Natural killer cell (primary cell): Measurements from ENCODE around the gene ZNF789. TPM values are rescaled to one million over a fixed set of nuclear protein-coding genes. Genes with fewer than 3 reads are reported as not detected.

ENCODE experiments used
- ATAC-seq, 3 donors: fragments of 150-1000 bp in 2 of 3; fragments of 200-7000 bp in 1 of 3; cut with Tn5 transposase; 1 replicate in 1 of 3; 2 replicates in 2 of 3; pipeline ENCODE4 v1.10.0; 2021; ENCODE audit warnings: mild to moderate bottlenecking in 2 of 3, moderate library complexity in 2 of 3
- DNase-seq, 2 donors: peaks; one replicate each; pipeline versions ENCODE4 v3.0.0 to v3.0.0-alpha.2; 2013 to 2021; ENCODE audit warnings: mixed read lengths in 1 of 2
- H3K27ac ChIP-seq: one replicate; pipeline ENCODE4 v1.5.1; 2013; ENCODE audit warnings: mild to moderate bottlenecking, low read length
- H3K27me3 ChIP-seq: one replicate; pipeline ENCODE4 v1.6.1; 2013; ENCODE audit warnings: low read length; ENCODE audit not compliant: control insufficient read depth, insufficient read depth
- H3K36me3 ChIP-seq: one replicate; pipeline ENCODE4 v1.6.1; 2013; ENCODE audit warnings: low read length; ENCODE audit not compliant: control insufficient read depth, insufficient read depth
- H3K4me1 ChIP-seq: one replicate; pipeline ENCODE4 v1.6.1; 2013; ENCODE audit warnings: low read length; ENCODE audit not compliant: control insufficient read depth, insufficient read depth
- H3K4me3 ChIP-seq: one replicate; pipeline ENCODE4 v1.5.1; 2013; ENCODE audit warnings: low read length
- H3K9me3 ChIP-seq: one replicate; pipeline ENCODE4 v1.6.1; 2013; ENCODE audit warnings: low read length; ENCODE audit not compliant: control insufficient read depth, insufficient read depth
- H3K27ac Mint-ChIP-seq, 2 donors: one replicate each; pipeline ENCODE4 v1.8.0; 2022; ENCODE audit warnings: mild to moderate bottlenecking in 2 of 2, mixed read lengths in 2 of 2, moderate library complexity in 1 of 2
- H3K27me3 Mint-ChIP-seq, 2 donors: one replicate each; pipeline ENCODE4 v1.8.0; 2022; ENCODE audit warnings: low read depth in 2 of 2, mixed read lengths in 2 of 2
- H3K36me3 Mint-ChIP-seq: one replicate; pipeline ENCODE4 v1.8.0; 2022; ENCODE audit warnings: mixed read lengths
- H3K4me1 Mint-ChIP-seq, 2 donors: one replicate each; pipeline ENCODE4 v1.8.0; 2022; ENCODE audit warnings: mixed read lengths in 2 of 2
- H3K4me3 Mint-ChIP-seq: one replicate; pipeline ENCODE4 v1.8.0; 2022; ENCODE audit warnings: mild to moderate bottlenecking, moderate library complexity, mixed read lengths
- H3K9me3 Mint-ChIP-seq, 2 donors: one replicate each; pipeline ENCODE4 v1.8.0; 2022; ENCODE audit warnings: mixed read lengths in 2 of 2
- CTCF ChIP-seq: fragments of 200-600 bp; IDR thresholded peaks from one replicate; pipeline ENCODE4 v1.8.0; 2022; ENCODE audit warnings: antibody characterized with exemption
- WGBS: methylation state at CpG from one replicate; pipeline ENCODE4 v1.1.7; 2013; ENCODE audit warnings: missing lambda C conversion rate; ENCODE audit not compliant: insufficient coverage; 5-methylcytosine and 5-hydroxymethylcytosine counted together
- intact Hi-C: fragments of 100-400 bp; cut with micrococcal nuclease; formaldehyde crosslinking; loops from one replicate; pipeline ENCODE4 v1.14.2; 2022
- total RNA-seq, 4 donors: library from RNA; stranded (reverse); fragments of 120-200 nt in 1 of 4; gene quantifications; one replicate each; pipeline versions ENCODE4 v1.2.3 to v1.2.4, GENCODE V29; 2013 to 2022

Gene ZNF789
- total RNA-seq, 3 donors from 2014 or later (not counting 1 experiment from before 2014, with no cell fraction given): 16.7 to 18.6 (median 16.8) TPM

GRCh38 chr7:99525713-99526440 is 53.2 kb downstream of the ZNF789 start:
- Histone ChIP-seq H3K36me3 (peaks cover 25% of the 10 kb centered on the region), H3K4me1 (no peaks in the 10 kb centered on the region), H3K4me3 (no peak overlapping the region), H3K27me3 (no peaks in the 10 kb centered on the region), H3K9me3 (peaks cover 5% of the 10 kb centered on the region), H3K27ac (no peak overlapping the region)
- ATAC-seq (no peak), DNase-seq (peak in 1 of 2 donors; percentile 46)
- Mint-ChIP-seq H3K27ac (no peak overlapping the region), H3K4me3 (no peak overlapping the region), H3K4me1 (no peaks in the 10 kb centered on the region), H3K27me3 (no peaks in the 10 kb centered on the region), H3K9me3 (peaks cover 0 to 4% of the 10 kb centered on the region in 2 donors), H3K36me3 (peaks cover 25% of the 10 kb centered on the region)
- TF ChIP-seq CTCF: no peak
- WGBS: 97% methylated on average over 21 of the region's 21 CpGs
- intact Hi-C loops: no loop called here

GRCh38 chr7:99531354-99531765 is 58.7 kb downstream of the ZNF789 start:
- Histone ChIP-seq H3K27me3 (no peaks in the 10 kb centered on the region), H3K4me1 (no peaks in the 10 kb centered on the region), H3K4me3 (no peak overlapping the region), H3K27ac (no peak overlapping the region), H3K9me3 (peaks cover 32% of the 10 kb centered on the region), H3K36me3 (peaks cover 24% of the 10 kb centered on the region)
- H3K27me3 Mint-ChIP-seq: no peaks in the 10 kb centered on the region
- H3K9me3 Mint-ChIP-seq: peaks cover 6 to 11% of the 10 kb centered on the region in 2 donors
- DNase-seq (no peak), ATAC-seq (no peak)
- no peak overlapping the region for H3K4me3 Mint-ChIP-seq
- no peak overlapping the region for H3K27ac Mint-ChIP-seq
- TF ChIP-seq CTCF: no peak
- peaks cover 21% of the 10 kb centered on the region for H3K36me3 Mint-ChIP-seq
- WGBS: 99% methylated on average over 12 of the region's 12 CpGs
- intact Hi-C loops: no loop called here
- no peaks in the 10 kb centered on the region for H3K4me1 Mint-ChIP-seq

- 100% methylated on average over 1 of the region's 2 CpGs for WGBS
- Mint-ChIP-seq H3K36me3 (peaks cover 15% of the 10 kb centered on the region), H3K27ac (no peak overlapping the region), H3K9me3 (peaks cover 6 to 7% of the 10 kb centered on the region in 2 donors), H3K4me1 (no peaks in the 10 kb centered on the region), H3K27me3 (no peaks in the 10 kb centered on the region), H3K4me3 (no peak overlapping the region)
- ATAC-seq: no peak
- Histone ChIP-seq H3K36me3 (peaks cover 13% of the 10 kb centered on the region), H3K4me1 (no peaks in the 10 kb centered on the region), H3K27me3 (no peaks in the 10 kb centered on the region), H3K27ac (no peak overlapping the region), H3K4me3 (no peak overlapping the region), H3K9me3 (peaks cover 41% of the 10 kb centered on the region)
- DNase-seq: no peak
- no peak for TF ChIP-seq CTCF
- intact Hi-C loops: no loop called here
Observed at GRCh38 chr7:99535667-99536066, 63.0 kb downstream of the ZNF789 start.

Other genes starting within 250 kb of the ZNF789 start
- gene MYH16, start 200.1 kb upstream of the ZNF789 start, total RNA-seq: not detected
- gene ARPC1A, start 147.0 kb upstream of the ZNF789 start, total RNA-seq: 10 to 100 TPM; 38.1 to 48.1 (median 47.9) TPM
- gene ARPC1B, start 98.2 kb upstream of the ZNF789 start, total RNA-seq: 100 to 1,000 TPM; 161 to 184 (median 179) TPM
- gene PDAP1, start 64.3 kb upstream of the ZNF789 start, total RNA-seq: 10 to 100 TPM; 55.3 to 60.6 (median 59.3) TPM
- 100 to 1,000 TPM; 145 to 190 (median 187) TPM for gene BUD31, start 63.9 kb upstream of the ZNF789 start, total RNA-seq
- gene PTCD1, start 34.1 kb upstream of the ZNF789 start, total RNA-seq: 1 to 10 TPM; 5.3 to 6.6 (median 6.4) TPM
- 10 to 100 TPM; 54.0 to 61.6 (median 54.8) TPM for gene CPSF4, start 33.9 kb upstream of the ZNF789 start, total RNA-seq
- gene ATP5MF, start 6.7 kb upstream of the ZNF789 start, total RNA-seq: 100 to 1,000 TPM in 2 of 3 donors, 10 to 100 TPM in 1; 90.8 to 123 (median 111) TPM
- 100 to 1,000 TPM; 188 to 237 (median 215) TPM for gene ZNF394, start 27.4 kb downstream of the ZNF789 start, total RNA-seq
- gene ZKSCAN5, start 31.8 kb downstream of the ZNF789 start, total RNA-seq: 1 to 10 TPM; 6.8 to 9.7 (median 7.4) TPM
- gene FAM200A, start 79.2 kb downstream of the ZNF789 start, total RNA-seq: 1 to 10 TPM; 2.3 to 3.1 (median 2.6) TPM
- 100 to 1,000 TPM; 171 to 214 (median 196) TPM for gene ZNF655, start 85.8 kb downstream of the ZNF789 start, total RNA-seq
- 1 to 10 TPM; 1.4 to 2.5 (median 2.0) TPM for gene TMEM225B, start 125.4 kb downstream of the ZNF789 start, total RNA-seq
- gene ZSCAN25, start 144.1 kb downstream of the ZNF789 start, total RNA-seq: 10 to 100 TPM; 24.4 to 37.4 (median 27.8) TPM
- under 1 TPM in 1 of 3 donors, not detected in 2; 0.14 TPM for gene CYP3A5, start 207.1 kb downstream of the ZNF789 start, total RNA-seq